Subcutaneous adipose tissue (tissue), 4 donors: Measurements from ENCODE around the gene DMPK. TPM values are rescaled to one million over a fixed set of nuclear protein-coding genes. Genes with fewer than 3 reads are reported as not detected.

ENCODE experiments used
- total RNA-seq, 4 donors: library from RNA; depleted of rRNA; stranded (reverse); fragments of >200 nt; gene quantifications; one replicate each; pipeline ENCODE4 v1.1.0, GENCODE V29; 2016
- TF ChIP-seq, protein P1 (sequence below): fragments of 450-650 bp; IDR thresholded peaks from one replicate; pipeline ENCODE4 v1.5.1; 2016; ENCODE audit warnings: low read depth, mild to moderate bottlenecking, control low read depth, antibody characterized with exemption, moderate library complexity

The DMPK gene
- total RNA-seq, 4 donors from 2014 or later: 7.0 to 39.2 (median 18.6) TPM

DNA sequence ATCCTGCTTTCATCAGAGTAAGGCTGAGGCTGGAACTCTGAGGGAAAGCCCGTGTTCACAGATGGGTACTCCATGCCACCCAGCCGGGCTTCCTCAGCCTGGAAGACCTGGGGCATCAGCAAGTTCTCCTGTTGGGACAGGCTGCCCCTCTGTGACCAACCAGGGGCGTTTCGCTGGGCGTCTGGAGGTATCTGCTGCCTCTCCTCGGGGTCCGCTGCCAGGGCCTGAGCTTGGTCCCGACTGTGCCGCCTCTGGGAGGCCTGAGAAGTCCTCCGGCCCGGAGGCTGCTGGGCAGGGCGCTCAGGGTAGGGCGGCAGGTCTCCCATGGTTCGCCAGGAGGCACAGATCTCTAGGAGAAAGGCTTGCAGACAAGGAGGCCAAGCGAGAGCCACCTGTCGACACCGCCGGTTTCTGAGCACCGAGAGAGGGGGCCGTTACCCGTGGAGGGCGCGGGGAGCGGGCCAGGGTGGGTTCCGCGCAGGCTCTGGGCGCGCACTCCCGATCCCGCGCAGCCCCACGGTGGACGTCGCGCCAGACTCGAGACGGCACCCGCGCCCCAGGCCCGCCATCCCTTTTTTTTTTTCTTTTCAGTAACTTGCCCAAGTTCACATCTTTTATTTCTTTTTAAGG lies 32.7 kb upstream of the DMPK start, which contains the start of gene RSPH6A:
Gene RSPH6A, minus strand, starts transcription at position 458 of the 630 bp plus-strand sequence. Its CDS starts 132 bp downstream, at position 326.
- TF ChIP-seq, protein P1, sequence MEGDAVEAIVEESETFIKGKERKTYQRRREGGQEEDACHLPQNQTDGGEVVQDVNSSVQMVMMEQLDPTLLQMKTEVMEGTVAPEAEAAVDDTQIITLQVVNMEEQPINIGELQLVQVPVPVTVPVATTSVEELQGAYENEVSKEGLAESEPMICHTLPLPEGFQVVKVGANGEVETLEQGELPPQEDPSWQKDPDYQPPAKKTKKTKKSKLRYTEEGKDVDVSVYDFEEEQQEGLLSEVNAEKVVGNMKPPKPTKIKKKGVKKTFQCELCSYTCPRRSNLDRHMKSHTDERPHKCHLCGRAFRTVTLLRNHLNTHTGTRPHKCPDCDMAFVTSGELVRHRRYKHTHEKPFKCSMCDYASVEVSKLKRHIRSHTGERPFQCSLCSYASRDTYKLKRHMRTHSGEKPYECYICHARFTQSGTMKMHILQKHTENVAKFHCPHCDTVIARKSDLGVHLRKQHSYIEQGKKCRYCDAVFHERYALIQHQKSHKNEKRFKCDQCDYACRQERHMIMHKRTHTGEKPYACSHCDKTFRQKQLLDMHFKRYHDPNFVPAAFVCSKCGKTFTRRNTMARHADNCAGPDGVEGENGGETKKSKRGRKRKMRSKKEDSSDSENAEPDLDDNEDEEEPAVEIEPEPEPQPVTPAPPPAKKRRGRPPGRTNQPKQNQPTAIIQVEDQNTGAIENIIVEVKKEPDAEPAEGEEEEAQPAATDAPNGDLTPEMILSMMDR: no peak

DNA sequence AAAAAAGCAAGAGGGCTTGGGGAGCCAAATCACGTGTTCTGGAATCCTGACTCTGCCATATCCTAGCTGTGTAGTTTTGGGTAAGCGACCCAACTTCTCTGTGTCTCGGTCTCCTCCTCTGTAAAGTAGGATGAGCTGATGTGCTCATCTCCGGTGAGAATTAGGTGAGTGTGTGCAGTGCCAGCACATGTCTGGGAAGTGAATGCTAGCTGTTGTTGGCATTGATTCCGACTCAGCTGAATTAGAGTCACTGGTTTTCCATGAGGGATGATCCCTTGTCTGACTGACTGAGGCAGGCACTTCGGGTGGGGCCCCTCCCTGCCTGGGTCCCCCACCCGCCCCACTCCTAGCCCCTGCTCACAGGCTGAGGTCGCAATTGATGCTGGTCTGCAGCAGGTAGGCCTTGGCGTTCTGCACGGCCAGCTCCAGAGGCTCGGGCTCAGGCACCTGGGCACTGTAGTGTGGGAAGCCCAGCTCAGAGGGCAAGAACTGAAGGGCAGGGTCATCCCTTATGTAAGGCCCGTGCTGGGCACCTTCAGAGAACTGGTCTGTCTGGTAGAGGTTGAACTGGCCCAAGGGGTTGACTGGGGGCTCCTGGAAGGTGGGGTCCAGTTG lies 32.0 kb upstream of the DMPK start:
- TF ChIP-seq, protein P1: no peak

DNA sequence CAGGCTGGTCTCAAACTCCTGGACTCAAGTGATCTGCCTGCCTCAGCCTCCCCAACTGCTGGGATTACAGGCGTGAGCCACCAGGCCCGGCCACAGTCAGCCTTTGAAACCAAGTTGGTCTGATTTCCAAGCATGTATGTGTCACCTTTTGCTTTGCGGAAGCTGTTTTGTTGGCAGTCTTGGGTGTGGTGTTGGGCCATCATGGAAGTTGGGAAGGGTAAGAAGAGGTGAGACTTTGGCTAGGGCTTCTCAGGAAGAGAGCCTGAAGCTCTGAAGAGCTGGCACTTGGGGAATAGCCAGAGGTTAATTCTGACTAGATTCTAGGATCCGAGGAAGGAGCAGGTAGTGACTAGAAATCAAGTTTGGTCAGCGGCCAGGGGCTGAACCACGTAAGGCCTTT lies 30.0 kb upstream of the DMPK start:
- TF ChIP-seq, protein P1: no peak

DNA sequence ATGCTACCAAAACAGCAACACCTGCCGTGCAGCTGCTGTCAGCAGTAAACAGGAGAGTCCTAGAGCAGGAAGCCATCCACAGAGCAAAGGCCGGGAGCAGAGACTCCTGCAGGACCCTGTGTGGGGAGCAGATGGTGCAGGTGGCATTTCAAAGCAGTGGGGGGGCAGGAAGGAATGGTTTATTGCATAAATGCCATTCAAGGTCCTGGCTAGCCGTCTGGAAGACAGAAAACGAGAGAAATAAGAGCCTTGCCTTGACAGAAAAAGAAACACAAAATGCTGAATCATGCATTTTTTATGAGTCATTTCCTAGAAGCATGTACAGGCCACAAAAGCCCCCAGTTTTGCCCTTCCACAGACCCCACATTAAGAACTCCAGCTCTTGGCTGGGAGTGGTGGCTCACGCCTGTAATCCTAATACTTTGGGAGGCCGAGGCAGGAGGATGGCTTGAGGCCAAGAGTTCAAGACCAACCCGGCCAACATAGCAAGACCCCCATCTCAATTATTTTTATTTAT lies 27.4 kb upstream of the DMPK start:
- TF ChIP-seq, protein P1: no peak

DNA sequence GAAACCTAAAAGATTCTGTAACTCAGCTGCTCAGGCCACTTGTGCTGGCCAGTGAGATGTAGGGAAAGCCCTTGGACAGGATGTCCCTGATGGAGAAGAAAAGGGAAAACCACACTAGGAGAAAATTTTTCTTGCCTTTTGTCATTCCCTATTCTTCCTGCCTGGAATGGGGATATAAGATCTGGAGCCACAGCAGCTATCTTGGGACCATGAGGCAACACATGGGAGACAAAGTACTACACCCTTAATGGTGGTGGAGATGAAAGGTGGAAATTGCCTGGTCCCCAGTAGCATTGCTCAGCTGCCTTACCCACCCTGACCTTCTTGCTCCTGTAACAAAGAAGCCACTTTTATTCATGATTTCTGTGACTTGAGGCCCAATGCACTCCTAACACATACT lies 23.4 kb upstream of the DMPK start:
- TF ChIP-seq, protein P1: no peak

DNA sequence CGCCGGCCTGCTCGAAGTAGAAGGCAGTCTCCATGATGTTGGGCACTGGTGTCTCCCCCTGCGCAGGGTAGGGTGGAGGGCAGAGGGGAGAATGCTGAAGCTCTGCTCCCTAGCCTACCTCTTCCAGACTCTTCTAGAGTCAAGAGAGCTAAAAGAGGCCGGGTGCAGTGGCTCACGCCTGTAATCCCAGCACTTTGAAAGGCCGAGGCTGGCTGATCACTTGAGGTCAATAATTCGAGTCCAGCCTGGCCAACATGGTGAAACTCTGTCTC lies 22.6 kb upstream of the DMPK start:
- TF ChIP-seq, protein P1: no peak

DNA sequence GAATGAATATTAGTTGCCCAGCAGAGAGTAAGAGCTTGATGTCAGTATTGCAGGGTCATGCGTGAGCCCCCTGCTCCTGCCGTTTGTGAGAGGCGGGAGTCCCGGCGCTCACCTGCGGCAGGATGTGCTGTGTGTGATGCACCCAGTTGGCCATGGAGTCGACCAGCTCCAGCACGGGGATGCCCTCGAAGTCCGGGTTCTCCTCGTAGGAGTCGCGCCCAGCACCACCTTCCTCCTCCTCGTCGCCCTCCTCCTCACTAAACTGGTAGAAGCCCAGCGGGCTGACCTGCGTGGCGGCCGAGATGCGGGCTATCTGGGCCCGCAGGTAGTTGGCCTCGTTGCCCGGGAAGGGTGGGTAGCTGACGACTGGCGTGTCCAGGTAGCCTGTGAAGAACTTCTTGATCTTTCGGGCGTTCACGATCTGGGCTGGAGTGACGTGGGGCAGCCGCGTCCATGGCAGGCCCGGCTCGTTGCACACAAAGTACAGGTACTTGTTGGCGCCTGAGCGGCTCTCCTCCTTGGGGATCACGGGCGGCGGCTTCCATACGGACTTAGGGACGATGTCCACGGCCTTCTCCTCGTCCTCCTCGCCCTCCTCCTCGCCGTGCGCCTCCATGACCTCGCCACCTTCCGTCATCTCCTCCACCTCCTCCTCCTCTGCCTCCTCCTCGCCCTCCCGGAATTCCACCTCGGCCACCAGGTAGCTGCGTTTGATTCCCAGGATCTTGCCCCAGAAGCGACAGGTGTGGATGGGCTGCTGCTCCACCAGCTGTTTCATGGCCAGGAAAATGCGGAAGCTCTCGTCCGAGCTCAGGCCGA lies 22.1 kb upstream of the DMPK start:
- TF ChIP-seq, protein P1: no peak
